Panc1 (cell line): ENCODE measurements around the gene PADI2.

Source experiments
- POLR2AphosphoS5 ChIP-seq: IDR thresholded peaks from 2 replicates; pipeline ENCODE4 v1.6.1; 2012; ENCODE audit warnings: mild to moderate bottlenecking, low read depth, low read length, moderate library complexity
- TF ChIP-seq, protein P1 (sequence below): fragments of 450-650 bp; IDR thresholded peaks from 2 replicates; pipeline ENCODE4 v1.5.1; 2017; ENCODE audit warnings: mild to moderate bottlenecking

DNA sequence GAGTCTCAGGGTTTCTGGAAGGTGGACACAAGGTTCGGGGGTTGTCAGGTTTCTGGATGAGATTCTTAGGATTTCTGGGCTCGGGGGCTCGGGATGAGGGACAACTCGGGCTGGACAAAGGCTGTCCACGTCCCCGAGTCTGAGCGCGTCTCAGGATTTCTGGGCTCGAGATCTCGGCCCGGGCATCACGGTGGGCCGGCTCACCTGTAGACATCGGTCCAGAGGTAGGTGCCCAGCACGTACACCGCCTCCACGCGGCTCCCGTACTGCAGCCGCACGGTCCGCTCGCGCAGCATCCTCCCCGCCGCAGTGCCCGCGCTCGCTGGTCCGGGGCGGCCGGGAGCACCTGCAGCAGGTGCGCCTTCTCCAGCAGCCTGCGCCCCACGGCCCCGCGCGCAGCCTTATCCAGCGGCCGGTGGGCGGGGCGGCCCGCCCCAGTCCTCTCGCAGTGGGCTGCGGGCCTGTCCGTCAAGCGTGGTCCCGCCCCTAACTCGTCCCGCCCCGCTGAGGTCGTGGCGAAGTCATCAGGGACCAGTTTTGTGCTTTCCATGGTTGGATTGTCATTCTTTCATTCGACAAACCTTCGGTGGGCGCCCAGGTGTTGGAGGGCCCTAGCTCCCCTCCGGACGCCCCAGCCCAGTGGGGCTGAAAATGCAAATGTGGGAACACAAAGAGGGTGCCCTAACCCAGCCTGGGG is at the start of gene PADI2:
- TF ChIP-seq, protein P1, sequence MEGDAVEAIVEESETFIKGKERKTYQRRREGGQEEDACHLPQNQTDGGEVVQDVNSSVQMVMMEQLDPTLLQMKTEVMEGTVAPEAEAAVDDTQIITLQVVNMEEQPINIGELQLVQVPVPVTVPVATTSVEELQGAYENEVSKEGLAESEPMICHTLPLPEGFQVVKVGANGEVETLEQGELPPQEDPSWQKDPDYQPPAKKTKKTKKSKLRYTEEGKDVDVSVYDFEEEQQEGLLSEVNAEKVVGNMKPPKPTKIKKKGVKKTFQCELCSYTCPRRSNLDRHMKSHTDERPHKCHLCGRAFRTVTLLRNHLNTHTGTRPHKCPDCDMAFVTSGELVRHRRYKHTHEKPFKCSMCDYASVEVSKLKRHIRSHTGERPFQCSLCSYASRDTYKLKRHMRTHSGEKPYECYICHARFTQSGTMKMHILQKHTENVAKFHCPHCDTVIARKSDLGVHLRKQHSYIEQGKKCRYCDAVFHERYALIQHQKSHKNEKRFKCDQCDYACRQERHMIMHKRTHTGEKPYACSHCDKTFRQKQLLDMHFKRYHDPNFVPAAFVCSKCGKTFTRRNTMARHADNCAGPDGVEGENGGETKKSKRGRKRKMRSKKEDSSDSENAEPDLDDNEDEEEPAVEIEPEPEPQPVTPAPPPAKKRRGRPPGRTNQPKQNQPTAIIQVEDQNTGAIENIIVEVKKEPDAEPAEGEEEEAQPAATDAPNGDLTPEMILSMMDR, result no peak
- peak; percentile 83 for TF ChIP-seq POLR2AphosphoS5
